Keratinocyte (primary cell): Measurements from ENCODE around the gene PARD6G.

Source experiments
- EZH2 ChIP-seq: IDR thresholded peaks from one replicate; pipeline ENCODE4 v1.6.1; 2012; ENCODE audit warnings: inconsistent platforms, mild to moderate bottlenecking, low read length, moderate library complexity
- TF ChIP-seq, protein P1 (sequence below), 3 experiments: IDR thresholded peaks in 1 of 3; conservative IDR thresholded peaks in 1 of 3; optimal IDR thresholded peaks in 1 of 3; 2 replicates in 2 of 3; 3 replicates in 1 of 3; pipeline versions ENCODE3 to v1.5.1; 2011; ENCODE audit warnings: low read length in 3 of 3, mild to moderate bottlenecking in 3 of 3, moderate library complexity in 2 of 3, control low read depth in 1 of 3, inconsistent platforms in 1 of 3; ENCODE audit not compliant: insufficient read depth in 2 of 3; ENCODE audit errors: extremely low read depth in 1 of 3

DNA sequence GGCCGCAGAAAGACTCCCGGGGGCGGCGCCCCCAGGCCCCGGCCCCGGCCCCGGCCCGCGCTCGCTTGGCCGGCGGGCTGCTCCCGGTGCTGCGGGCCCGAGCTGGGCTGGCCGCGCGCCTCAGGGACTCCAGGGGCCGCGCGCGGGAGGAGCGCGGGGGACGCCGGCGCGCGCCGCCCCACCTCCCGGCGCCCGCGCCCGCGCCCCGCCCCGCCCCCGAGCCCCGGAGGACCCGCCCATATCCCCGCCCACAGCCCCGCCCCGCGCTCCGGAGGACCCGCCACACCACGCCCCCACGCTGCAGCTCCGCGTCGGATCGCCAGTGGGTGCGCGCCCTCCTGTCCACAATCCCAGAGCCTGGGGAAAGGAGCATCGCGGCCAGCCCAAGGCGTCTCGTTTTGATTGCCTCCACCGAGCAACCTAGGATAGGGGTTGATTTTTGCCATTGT is at the start of gene PARD6G:
- TF ChIP-seq, protein P1, sequence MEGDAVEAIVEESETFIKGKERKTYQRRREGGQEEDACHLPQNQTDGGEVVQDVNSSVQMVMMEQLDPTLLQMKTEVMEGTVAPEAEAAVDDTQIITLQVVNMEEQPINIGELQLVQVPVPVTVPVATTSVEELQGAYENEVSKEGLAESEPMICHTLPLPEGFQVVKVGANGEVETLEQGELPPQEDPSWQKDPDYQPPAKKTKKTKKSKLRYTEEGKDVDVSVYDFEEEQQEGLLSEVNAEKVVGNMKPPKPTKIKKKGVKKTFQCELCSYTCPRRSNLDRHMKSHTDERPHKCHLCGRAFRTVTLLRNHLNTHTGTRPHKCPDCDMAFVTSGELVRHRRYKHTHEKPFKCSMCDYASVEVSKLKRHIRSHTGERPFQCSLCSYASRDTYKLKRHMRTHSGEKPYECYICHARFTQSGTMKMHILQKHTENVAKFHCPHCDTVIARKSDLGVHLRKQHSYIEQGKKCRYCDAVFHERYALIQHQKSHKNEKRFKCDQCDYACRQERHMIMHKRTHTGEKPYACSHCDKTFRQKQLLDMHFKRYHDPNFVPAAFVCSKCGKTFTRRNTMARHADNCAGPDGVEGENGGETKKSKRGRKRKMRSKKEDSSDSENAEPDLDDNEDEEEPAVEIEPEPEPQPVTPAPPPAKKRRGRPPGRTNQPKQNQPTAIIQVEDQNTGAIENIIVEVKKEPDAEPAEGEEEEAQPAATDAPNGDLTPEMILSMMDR (optimal IDR thresholded peaks at IDR 0.05 in 1 of 3, IDR thresholded peaks at IDR 0.05 in 1 of 3, conservative IDR thresholded peaks at IDR 0.05 in 1 of 3; ENCODE audit: extremely low read depth in 1 of 3, insufficient read depth in 2 of 3, low read length in 3 of 3): peak in 1 of 3 experiments; percentile 14
- TF ChIP-seq EZH2: no peak
